ENCODE measurements around the gene NTS.

Gene NTS

GRCh38 chr12:85843606-85844310 lies 30.3 kb upstream of the NTS start:
- H3K4me3 ChIP-seq (ENCODE audit: low read depth in 1 of 2, low read length in 2 of 2) = no peak overlapping the region
- no peak overlapping the region for H3K27ac ChIP-seq (ENCODE audit: low read depth, low read length)
- H3K27me3 ChIP-seq (ENCODE audit: control insufficient read depth in 1 of 2, insufficient read depth in 2 of 2, low read length in 2 of 2) = no peaks in the 10 kb centered on the region

GRCh38 chr12:85849344-85849743 lies 24.8 kb upstream of the NTS start:
- no peak overlapping the region for H3K4me3 ChIP-seq (ENCODE audit: low read depth in 1 of 2, low read length in 2 of 2)
- no peaks in the 10 kb centered on the region for H3K27me3 ChIP-seq (ENCODE audit: control insufficient read depth in 1 of 2, insufficient read depth in 2 of 2, low read length in 2 of 2)
- H3K9me3 ChIP-seq (ENCODE audit: control insufficient read depth in 1 of 2, low read length in 2 of 2) = no peaks in the 10 kb centered on the region
- H3K4me1 ChIP-seq (ENCODE audit: control insufficient read depth in 1 of 2, insufficient read depth in 2 of 2, low read length in 2 of 2) = no peaks in the 10 kb centered on the region
- H3K9ac ChIP-seq (ENCODE audit: low read depth in 1 of 2, low read length in 2 of 2) = no peak overlapping the region
- no peaks in the 10 kb centered on the region for H3K36me3 ChIP-seq (ENCODE audit: control insufficient read depth in 1 of 2, insufficient read depth in 2 of 2, low read length in 2 of 2)
- no peak overlapping the region for H3K27ac ChIP-seq (ENCODE audit: low read depth, low read length)

More at GRCh38 chr12:85843606-85844310, 30.3 kb upstream of the NTS start:
- no peaks in the 10 kb centered on the region for H3K9me3 ChIP-seq (ENCODE audit: control insufficient read depth in 1 of 2, low read length in 2 of 2)
- no peaks in the 10 kb centered on the region for H3K36me3 ChIP-seq (ENCODE audit: control insufficient read depth in 1 of 2, insufficient read depth in 2 of 2, low read length in 2 of 2)
- no peaks in the 10 kb centered on the region for H3K4me1 ChIP-seq (ENCODE audit: control insufficient read depth in 1 of 2, insufficient read depth in 2 of 2, low read length in 2 of 2)
- H3K9ac ChIP-seq (ENCODE audit: low read depth in 1 of 2, low read length in 2 of 2) = no peak overlapping the region

GRCh38 chr12:85855305-85855704 lies 18.8 kb upstream of the NTS start:
- no peak overlapping the region for H3K9ac ChIP-seq (ENCODE audit: low read depth in 1 of 2, low read length in 2 of 2)
- H3K4me3 ChIP-seq (ENCODE audit: low read depth in 1 of 2, low read length in 2 of 2) = no peak overlapping the region
- no peaks in the 10 kb centered on the region for H3K27me3 ChIP-seq (ENCODE audit: control insufficient read depth in 1 of 2, insufficient read depth in 2 of 2, low read length in 2 of 2)
- H3K36me3 ChIP-seq (ENCODE audit: control insufficient read depth in 1 of 2, insufficient read depth in 2 of 2, low read length in 2 of 2) = no peaks in the 10 kb centered on the region
- no peak overlapping the region for H3K27ac ChIP-seq (ENCODE audit: low read depth, low read length)
- H3K4me1 ChIP-seq (ENCODE audit: control insufficient read depth in 1 of 2, insufficient read depth in 2 of 2, low read length in 2 of 2) = no peaks in the 10 kb centered on the region
- no peaks in the 10 kb centered on the region for H3K9me3 ChIP-seq (ENCODE audit: control insufficient read depth in 1 of 2, low read length in 2 of 2)

GRCh38 chr12:85856966-85857365 lies 17.1 kb upstream of the NTS start:
- Histone ChIP-seq H3K27ac (ENCODE audit: low read depth, low read length) (no peak overlapping the region), H3K4me3 (ENCODE audit: low read depth in 1 of 2, low read length in 2 of 2) (no peak overlapping the region), H3K4me1 (ENCODE audit: control insufficient read depth in 1 of 2, insufficient read depth in 2 of 2, low read length in 2 of 2) (no peaks in the 10 kb centered on the region), H3K9ac (ENCODE audit: low read depth in 1 of 2, low read length in 2 of 2) (no peak overlapping the region), H3K36me3 (ENCODE audit: control insufficient read depth in 1 of 2, insufficient read depth in 2 of 2, low read length in 2 of 2) (no peaks in the 10 kb centered on the region), H3K9me3 (ENCODE audit: control insufficient read depth in 1 of 2, low read length in 2 of 2) (no peaks in the 10 kb centered on the region), H3K27me3 (ENCODE audit: control insufficient read depth in 1 of 2, insufficient read depth in 2 of 2, low read length in 2 of 2) (no peaks in the 10 kb centered on the region)

GRCh38 chr12:85865890-85866289 lies 8.2 kb upstream of the NTS start:
- Histone ChIP-seq H3K27ac (ENCODE audit: low read depth, low read length) (no peak overlapping the region), H3K4me3 (ENCODE audit: low read depth in 1 of 2, low read length in 2 of 2) (no peak overlapping the region), H3K27me3 (ENCODE audit: control insufficient read depth in 1 of 2, insufficient read depth in 2 of 2, low read length in 2 of 2) (no peaks in the 10 kb centered on the region), H3K36me3 (ENCODE audit: control insufficient read depth in 1 of 2, insufficient read depth in 2 of 2, low read length in 2 of 2) (no peaks in the 10 kb centered on the region), H3K9ac (ENCODE audit: low read depth in 1 of 2, low read length in 2 of 2) (no peak overlapping the region), H3K4me1 (ENCODE audit: control insufficient read depth in 1 of 2, insufficient read depth in 2 of 2, low read length in 2 of 2) (no peaks in the 10 kb centered on the region), H3K9me3 (ENCODE audit: control insufficient read depth in 1 of 2, low read length in 2 of 2) (no peaks in the 10 kb centered on the region)

GRCh38 chr12:85866986-85867776 lies 6.9 kb upstream of the NTS start:
- H3K9ac ChIP-seq (ENCODE audit: low read depth in 1 of 2, low read length in 2 of 2) = no peak overlapping the region
- no peaks in the 10 kb centered on the region for H3K27me3 ChIP-seq (ENCODE audit: control insufficient read depth in 1 of 2, insufficient read depth in 2 of 2, low read length in 2 of 2)
- H3K4me3 ChIP-seq (ENCODE audit: low read depth in 1 of 2, low read length in 2 of 2) = no peak overlapping the region
- no peak overlapping the region for H3K27ac ChIP-seq (ENCODE audit: low read depth, low read length)
- no peaks in the 10 kb centered on the region for H3K36me3 ChIP-seq (ENCODE audit: control insufficient read depth in 1 of 2, insufficient read depth in 2 of 2, low read length in 2 of 2)
- H3K4me1 ChIP-seq (ENCODE audit: control insufficient read depth in 1 of 2, insufficient read depth in 2 of 2, low read length in 2 of 2) = no peaks in the 10 kb centered on the region
- H3K9me3 ChIP-seq (ENCODE audit: control insufficient read depth in 1 of 2, low read length in 2 of 2) = no peaks in the 10 kb centered on the region

- H3K9me3 ChIP-seq (ENCODE audit: control insufficient read depth in 1 of 2, low read length in 2 of 2) = no peaks in the 10 kb centered on the region
- H3K36me3 ChIP-seq (ENCODE audit: control insufficient read depth in 1 of 2, insufficient read depth in 2 of 2, low read length in 2 of 2) = no peaks in the 10 kb centered on the region
- no peak overlapping the region for H3K9ac ChIP-seq (ENCODE audit: low read depth in 1 of 2, low read length in 2 of 2)
- H3K4me1 ChIP-seq (ENCODE audit: control insufficient read depth in 1 of 2, insufficient read depth in 2 of 2, low read length in 2 of 2) = no peaks in the 10 kb centered on the region
- no peak overlapping the region for H3K4me3 ChIP-seq (ENCODE audit: low read depth in 1 of 2, low read length in 2 of 2)
- H3K27me3 ChIP-seq (ENCODE audit: control insufficient read depth in 1 of 2, insufficient read depth in 2 of 2, low read length in 2 of 2) = no peaks in the 10 kb centered on the region
- H3K27ac ChIP-seq (ENCODE audit: low read depth, low read length) = no peak overlapping the region
Observed at GRCh38 chr12:85872497-85873091, 1.5 kb upstream of the NTS start.

- Histone ChIP-seq H3K27ac (ENCODE audit: low read depth, low read length) (no peak overlapping the region), H3K27me3 (ENCODE audit: control insufficient read depth in 1 of 2, insufficient read depth in 2 of 2, low read length in 2 of 2) (no peaks in the 10 kb centered on the region), H3K4me3 (ENCODE audit: low read depth in 1 of 2, low read length in 2 of 2) (no peak overlapping the region)
Observed at GRCh38 chr12:85877459-85877858, 3.4 kb downstream of the NTS start.

GRCh38 chr12:85883763-85884162 lies 9.7 kb downstream of the NTS start:
- H3K27me3 ChIP-seq (ENCODE audit: control insufficient read depth in 1 of 2, insufficient read depth in 2 of 2, low read length in 2 of 2) = no peaks in the 10 kb centered on the region
- no peak overlapping the region for H3K9ac ChIP-seq (ENCODE audit: low read depth in 1 of 2, low read length in 2 of 2)
- H3K4me1 ChIP-seq (ENCODE audit: control insufficient read depth in 1 of 2, insufficient read depth in 2 of 2, low read length in 2 of 2) = no peaks in the 10 kb centered on the region
- H3K4me3 ChIP-seq (ENCODE audit: low read depth in 1 of 2, low read length in 2 of 2) = no peak overlapping the region
- H3K36me3 ChIP-seq (ENCODE audit: control insufficient read depth in 1 of 2, insufficient read depth in 2 of 2, low read length in 2 of 2) = no peaks in the 10 kb centered on the region
- H3K27ac ChIP-seq (ENCODE audit: low read depth, low read length) = no peak overlapping the region
- H3K9me3 ChIP-seq (ENCODE audit: control insufficient read depth in 1 of 2, low read length in 2 of 2) = no peaks in the 10 kb centered on the region

More at GRCh38 chr12:85877459-85877858, 3.4 kb downstream of the NTS start:
- Histone ChIP-seq H3K9ac (ENCODE audit: low read depth in 1 of 2, low read length in 2 of 2) (no peak overlapping the region), H3K9me3 (ENCODE audit: control insufficient read depth in 1 of 2, low read length in 2 of 2) (no peaks in the 10 kb centered on the region), H3K36me3 (ENCODE audit: control insufficient read depth in 1 of 2, insufficient read depth in 2 of 2, low read length in 2 of 2) (no peaks in the 10 kb centered on the region), H3K4me1 (ENCODE audit: control insufficient read depth in 1 of 2, insufficient read depth in 2 of 2, low read length in 2 of 2) (no peaks in the 10 kb centered on the region)

- Histone ChIP-seq H3K9me3 (ENCODE audit: control insufficient read depth in 1 of 2, low read length in 2 of 2) (no peaks in the 10 kb centered on the region), H3K9ac (ENCODE audit: low read depth in 1 of 2, low read length in 2 of 2) (no peak overlapping the region), H3K27me3 (ENCODE audit: control insufficient read depth in 1 of 2, insufficient read depth in 2 of 2, low read length in 2 of 2) (no peaks in the 10 kb centered on the region), H3K27ac (ENCODE audit: low read depth, low read length) (no peak overlapping the region), H3K4me1 (ENCODE audit: control insufficient read depth in 1 of 2, insufficient read depth in 2 of 2, low read length in 2 of 2) (no peaks in the 10 kb centered on the region), H3K4me3 (ENCODE audit: low read depth in 1 of 2, low read length in 2 of 2) (no peak overlapping the region), H3K36me3 (ENCODE audit: control insufficient read depth in 1 of 2, insufficient read depth in 2 of 2, low read length in 2 of 2) (no peaks in the 10 kb centered on the region)
Observed at GRCh38 chr12:85894653-85895052, 20.6 kb downstream of the NTS start.

All from duodenal mucosa (tissue), 2 donors.